ENCODE data around the gene C3orf22.

Gene C3orf22

GRCh38 chr3:126527006-126527405 is 31.7 kb downstream of the C3orf22 start:
- DNase-seq, result no peak

DNA sequence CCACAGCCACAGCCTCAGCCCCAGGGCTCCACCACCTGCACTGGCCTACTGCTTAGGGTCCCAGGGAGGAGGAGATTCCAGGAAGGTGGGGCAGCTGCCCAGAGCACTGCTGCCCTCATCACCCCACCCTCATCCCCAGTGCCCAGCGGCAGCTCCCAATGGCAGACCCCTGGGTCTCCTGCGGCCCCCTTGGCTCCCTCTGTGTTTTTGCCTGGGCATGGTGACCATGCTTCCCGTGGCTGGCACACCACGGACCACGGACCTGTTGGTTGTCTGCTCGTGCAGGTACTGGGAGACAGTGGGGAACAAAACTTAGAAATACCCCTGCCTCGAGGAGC is 32.1 kb downstream of the C3orf22 start:
- DNase-seq, result no peak

DNA sequence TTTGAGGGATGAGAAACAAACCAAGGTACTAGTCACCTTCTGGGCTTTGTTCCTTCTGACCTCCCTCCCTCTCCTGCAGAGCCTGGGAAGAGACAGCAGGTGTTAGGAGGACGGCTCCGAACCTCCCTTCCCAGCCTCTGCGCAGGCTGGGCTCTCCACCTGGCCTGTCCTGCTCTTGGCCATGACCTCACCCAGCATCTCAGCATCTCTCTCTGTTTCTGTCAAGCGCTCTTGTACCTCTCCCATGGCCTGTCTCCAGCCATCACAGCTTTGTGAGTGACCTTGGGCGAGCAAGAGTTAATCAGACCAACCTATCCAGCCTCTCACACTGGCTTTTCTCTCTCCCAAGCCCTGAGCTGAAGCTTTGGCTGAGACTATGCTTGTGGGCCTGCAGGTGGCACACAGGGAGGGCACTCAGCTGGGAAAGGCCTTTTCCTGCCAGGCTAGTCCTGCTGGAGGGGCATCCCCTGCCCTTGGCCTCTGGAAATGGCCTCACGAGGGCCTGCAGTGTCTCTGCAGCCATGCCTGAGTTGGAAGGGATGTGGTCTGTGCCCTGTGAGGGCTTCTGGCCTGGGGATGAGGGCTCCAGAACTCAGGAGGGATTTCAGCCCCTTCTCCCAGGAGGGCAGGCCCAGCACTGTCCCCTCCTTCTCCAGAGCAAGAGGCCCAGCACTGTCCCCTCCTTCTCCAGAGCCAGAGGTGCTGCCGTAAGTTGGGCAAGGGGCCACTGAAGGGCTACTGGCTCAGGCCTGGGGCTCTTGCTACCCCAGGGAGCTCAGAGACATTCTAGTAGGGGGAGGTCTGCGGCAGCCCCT is 32.7 kb downstream of the C3orf22 start:
- DNase-seq, result no peak

DNA sequence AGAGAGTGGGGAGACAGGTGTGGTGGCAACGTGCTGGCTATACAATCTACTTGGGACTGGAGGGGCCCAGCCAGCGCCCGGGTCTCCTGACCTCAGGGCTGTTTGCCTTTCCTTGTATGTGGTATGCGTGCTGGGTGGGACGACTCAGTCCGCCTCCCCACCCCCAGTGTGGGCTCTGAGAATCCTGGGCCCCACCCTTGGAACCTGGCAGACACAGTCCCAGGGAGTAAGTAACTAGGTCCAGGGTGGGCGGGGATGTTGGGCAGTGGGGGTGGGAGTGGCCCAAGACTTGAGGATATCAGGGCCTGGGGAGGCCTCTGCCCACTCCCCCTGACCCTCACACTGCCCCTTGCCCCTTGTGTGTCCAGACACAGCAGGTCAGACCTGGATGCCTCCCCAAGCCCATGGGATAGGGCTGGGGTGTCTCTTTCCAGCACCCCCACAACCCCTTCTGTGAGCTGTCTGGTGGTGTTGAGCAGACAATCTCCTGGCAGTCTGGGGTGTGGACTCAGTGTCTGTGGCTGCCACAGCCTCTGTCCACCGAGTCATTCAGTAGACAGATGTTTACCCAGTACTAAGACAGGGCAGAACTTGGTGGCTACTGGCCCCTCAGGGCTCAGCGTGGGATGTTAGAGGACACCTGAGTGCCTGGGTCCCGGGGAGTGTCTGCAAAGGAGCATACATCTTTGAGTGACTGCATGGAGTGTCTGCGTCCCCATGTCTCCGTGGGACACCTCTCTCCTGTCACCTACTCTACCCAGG is 33.5 kb downstream of the C3orf22 start:
- no peak for DNase-seq

GRCh38 chr3:126524429-126524988 is 34.2 kb downstream of the C3orf22 start:
- DNase-seq, result no peak

DNA sequence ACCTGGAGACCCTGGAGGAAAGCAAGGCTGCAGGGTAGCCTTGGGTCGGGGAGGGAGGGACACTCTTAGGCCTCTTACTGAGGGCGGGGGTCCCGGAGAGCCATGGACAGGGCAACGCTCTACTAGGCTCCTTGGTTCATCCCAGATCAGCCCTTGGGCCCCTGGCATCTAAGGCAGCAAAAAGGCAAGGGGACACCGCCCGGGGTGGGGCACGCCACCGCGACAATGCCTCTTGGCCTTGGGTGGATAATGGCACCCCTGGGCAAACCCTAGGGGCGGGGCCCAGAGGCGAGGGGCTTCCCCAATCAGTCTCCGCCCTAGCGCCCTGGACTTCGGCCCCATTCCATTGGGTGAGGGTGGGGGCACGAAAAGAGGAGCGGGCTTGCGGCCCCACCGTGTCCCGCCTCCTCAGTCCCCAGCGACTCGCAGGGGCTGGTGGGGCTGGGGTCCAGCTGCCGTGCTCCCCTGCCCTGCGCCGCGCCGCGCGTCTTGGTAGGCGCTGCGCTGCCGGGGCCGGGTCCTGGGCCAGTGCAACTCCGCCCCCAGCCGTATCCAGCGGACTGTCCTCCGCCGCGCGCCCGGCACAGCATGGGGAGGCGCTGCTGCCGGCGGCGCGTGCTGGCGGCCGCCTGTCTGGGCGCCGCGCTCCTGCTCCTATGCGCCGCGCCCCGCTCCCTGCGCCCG is 34.8 kb downstream of the C3orf22 start, which contains the start of gene CHST13:
Gene CHST13 (plus strand): TSS at position 411 of the 684 bp plus-strand sequence. CDS start 178 bp downstream, at position 589.
- no peak for DNase-seq

- DNase-seq, result peak; percentile 48
These were observed 36.4 kb downstream of the C3orf22 start for GRCh38 chr3:126522363-126522788.

DNA sequence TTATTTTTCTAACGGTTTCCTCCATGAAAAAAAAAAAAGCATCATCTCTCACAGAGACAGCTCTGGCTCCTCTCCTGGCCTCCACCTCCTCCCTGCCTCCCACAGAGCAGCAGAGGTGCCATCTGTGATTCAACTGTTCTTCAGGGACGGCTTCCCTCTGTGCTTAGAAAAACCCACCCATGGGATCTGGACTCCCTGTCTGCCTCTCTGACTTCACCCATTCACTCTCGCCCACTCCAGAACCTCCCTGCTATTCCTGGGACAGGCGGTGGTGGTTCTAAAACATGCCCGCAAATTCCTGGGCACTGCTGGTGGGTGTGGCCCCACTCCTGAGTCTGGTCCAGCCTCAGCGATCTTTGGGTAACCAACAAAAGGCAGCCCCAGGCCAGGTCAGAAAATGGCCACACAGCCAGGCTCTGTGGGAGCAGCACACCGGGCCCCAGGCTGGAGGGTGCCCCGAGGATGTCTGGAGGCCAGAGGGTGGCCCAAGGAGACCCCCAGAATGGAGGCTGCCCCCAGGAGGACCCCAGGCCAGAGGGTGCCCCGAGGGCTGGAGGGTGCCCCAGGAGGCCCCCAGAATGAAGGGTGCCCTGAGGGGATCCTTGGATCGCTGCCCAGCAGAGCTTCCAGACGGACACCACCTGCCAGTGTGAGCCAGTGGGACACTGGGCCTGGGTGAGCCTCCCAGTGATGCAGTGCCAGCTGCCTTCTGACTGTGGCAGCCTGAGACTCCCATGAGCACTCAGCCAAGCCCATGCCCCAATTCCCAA is 37.4 kb downstream of the C3orf22 start:
- DNase-seq, result no peak

GRCh38 chr3:126519506-126520455 is 39.0 kb downstream of the C3orf22 start:
- DNase-seq, result no peak

DNA sequence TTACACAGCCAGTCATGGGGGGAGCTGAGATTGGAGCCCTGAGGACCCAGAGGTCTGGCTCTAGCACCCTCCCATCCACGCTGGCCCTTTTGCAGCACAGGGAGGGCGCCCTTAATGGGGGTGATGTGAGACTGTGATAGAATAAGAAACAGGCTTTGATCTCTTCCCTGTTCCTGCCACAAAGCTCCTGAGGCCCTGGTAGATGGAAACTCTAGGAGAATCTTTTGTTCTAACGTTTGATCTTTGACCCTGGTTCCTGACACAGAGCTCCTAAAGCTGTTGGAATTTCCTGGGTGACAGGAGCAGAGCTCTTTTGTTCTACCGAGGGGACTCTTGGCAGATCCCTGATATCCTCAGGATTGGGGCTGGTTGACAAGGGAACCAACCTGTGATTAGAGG is 40.0 kb downstream of the C3orf22 start:
- DNase-seq, result no peak

DNA sequence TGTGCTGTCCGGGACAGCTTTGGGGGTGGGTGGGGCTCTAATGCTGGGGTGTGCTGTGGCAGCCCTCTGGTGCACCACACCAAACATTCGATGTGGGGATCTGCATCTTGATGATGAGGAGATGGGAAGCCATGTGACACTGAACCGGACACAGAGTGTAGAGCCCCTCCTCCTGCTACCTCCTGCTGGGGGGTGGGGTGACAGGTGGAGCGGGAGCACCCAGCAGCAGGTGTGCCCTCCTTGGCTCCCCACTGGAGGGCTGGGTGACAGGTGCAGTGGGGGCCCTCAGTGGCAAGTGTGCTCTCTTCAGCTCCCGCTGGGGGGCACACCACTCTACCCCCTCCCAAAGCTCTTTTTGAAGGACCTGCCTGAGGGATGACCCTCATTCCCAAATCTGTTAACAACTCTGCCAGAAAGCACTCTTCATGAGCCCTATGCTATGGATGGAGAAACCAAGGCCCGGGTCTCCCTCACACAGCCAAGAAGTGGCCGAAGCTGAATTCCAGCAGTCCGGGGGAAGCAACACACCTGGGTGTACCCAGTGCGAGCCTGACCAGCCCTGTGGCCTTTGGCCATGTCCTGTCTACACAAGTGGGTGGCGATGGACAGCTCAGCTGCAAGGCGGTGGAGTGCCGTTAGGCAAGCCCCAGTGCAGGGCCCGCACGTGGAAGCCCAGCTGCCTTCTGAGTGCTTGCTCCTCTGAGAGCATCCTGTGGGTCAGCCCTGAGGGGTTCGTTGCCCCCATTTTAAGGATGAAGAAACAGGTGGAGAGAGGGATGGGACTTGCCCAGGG is 40.5 kb downstream of the C3orf22 start:
- no peak for DNase-seq

GRCh38 chr3:126517291-126517951 is 41.3 kb downstream of the C3orf22 start, which contains the start of gene UROC1:
Gene UROC1 (minus strand): TSS chr3:126517773. CDS start chr3:126517719, 54 bp downstream.
- DNase-seq, result no peak

GRCh38 chr3:126516936-126517290 is 41.8 kb downstream of the C3orf22 start:
- no peak for DNase-seq

GRCh38 chr3:126516152-126516935 is 42.4 kb downstream of the C3orf22 start:
- DNase-seq, result no peak

DNA sequence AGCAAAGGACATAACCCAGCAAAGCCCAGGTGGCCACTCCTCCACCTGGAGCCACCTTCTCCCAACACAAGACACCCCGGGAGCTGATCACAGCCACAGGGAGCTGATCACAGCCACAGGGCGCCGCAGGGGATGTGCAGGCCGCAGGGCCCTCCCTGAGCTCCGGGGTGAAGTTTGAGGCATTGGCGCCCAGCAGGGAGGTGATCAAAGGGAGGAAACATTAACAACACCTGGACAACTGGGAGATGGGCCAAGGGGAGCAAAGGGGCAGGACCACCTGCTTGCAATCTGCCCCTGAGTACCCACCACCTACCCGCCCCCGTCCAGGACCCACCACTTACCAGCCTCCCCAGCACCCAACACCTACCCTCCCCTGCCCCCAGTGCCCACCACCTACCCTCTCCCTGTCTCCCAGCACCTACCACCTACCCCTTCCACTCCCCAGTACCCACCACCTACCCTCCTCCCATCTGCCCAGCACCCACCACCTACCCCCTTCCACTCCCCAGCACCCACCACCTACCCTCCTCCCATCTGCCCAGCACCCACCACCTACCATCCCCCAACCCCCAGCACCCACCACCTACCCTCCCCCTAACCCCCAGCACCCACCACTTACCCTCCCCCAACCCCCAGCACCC is 43.5 kb downstream of the C3orf22 start:
- DNase-seq, result no peak

GRCh38 chr3:126514161-126514560 is 44.6 kb downstream of the C3orf22 start:
- no peak for DNase-seq

GRCh38 chr3:126512916-126513650 is 45.6 kb downstream of the C3orf22 start:
- DNase-seq, result no peak

DNA sequence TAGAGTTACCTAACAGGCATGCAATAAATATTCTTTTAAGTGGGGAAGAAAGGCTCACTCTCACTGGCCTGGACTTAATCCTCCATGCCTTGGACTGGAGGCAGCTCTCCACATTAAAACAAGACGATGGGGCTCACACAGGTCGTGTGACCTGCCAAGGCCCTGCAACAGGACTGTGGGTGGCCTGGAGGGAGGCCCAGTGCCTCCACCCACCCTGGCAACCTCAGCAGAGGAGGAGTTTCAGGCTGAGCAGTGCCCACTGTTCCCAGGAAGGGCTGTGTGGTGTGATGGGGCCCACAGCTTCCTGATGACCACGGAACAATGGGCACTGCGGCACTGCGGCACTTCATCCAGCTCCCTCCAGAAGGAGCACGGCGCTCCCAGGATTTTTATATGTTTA is 46.7 kb downstream of the C3orf22 start:
- DNase-seq, result no peak
